Liver (tissue), 9 donors: Measurements from ENCODE around the gene ALK. TPM values are rescaled to one million over a fixed set of nuclear protein-coding genes. Genes with fewer than 3 reads are reported as not detected.

Source experiments
- DNase-seq: peaks from one replicate; pipeline ENCODE4 v3.0.0-alpha.2; 2017; ENCODE audit warnings: low spot score
- H3K27ac ChIP-seq, 2 donors: one replicate each; pipeline ENCODE4 v1.7.0; 2013; ENCODE audit warnings: inconsistent platforms in 2 of 2, low read length in 2 of 2, control low read depth in 1 of 2, low read depth in 1 of 2, mild to moderate bottlenecking in 1 of 2
- H3K27me3 ChIP-seq, 4 donors: one replicate each; pipeline versions ENCODE4 v1.6.1 to v1.7.0; 2013; ENCODE audit warnings: low read length in 3 of 4, inconsistent platforms in 1 of 4, mild to moderate bottlenecking in 1 of 4, moderate library complexity in 1 of 4; ENCODE audit not compliant: control insufficient read depth in 4 of 4, insufficient read depth in 4 of 4
- H3K36me3 ChIP-seq, 4 donors: one replicate each; pipeline versions ENCODE4 v1.6.1 to v1.7.0; 2013; ENCODE audit warnings: low read length in 3 of 4, mild to moderate bottlenecking in 3 of 4, low read depth in 1 of 4, moderate library complexity in 1 of 4; ENCODE audit not compliant: control insufficient read depth in 4 of 4, insufficient read depth in 3 of 4
- H3K4me1 ChIP-seq, 4 donors: one replicate each; pipeline versions ENCODE4 v1.6.1 to v1.7.0; 2013; ENCODE audit warnings: low read length in 3 of 4, mild to moderate bottlenecking in 3 of 4, moderate library complexity in 1 of 4; ENCODE audit not compliant: control insufficient read depth in 4 of 4, insufficient read depth in 4 of 4
- H3K4me3 ChIP-seq, 3 donors: one replicate each; pipeline versions ENCODE4 v1.6.1 to v1.7.0; 2013; ENCODE audit warnings: low read length in 3 of 3, control low read depth in 1 of 3, low read depth in 1 of 3, mild to moderate bottlenecking in 1 of 3
- H3K9ac ChIP-seq, 2 donors: one replicate each; pipeline ENCODE4 v1.7.0; 2013; ENCODE audit warnings: low read length in 2 of 2, mild to moderate bottlenecking in 2 of 2, moderate library complexity in 2 of 2, control low read depth in 1 of 2, low read depth in 1 of 2
- H3K9me3 ChIP-seq, 4 donors: one replicate each; pipeline versions ENCODE4 v1.6.1 to v1.7.0; 2013; ENCODE audit warnings: low read length in 3 of 4; ENCODE audit not compliant: control insufficient read depth in 4 of 4
- ATF3 ChIP-seq: IDR thresholded peaks from 2 replicates; pipeline ENCODE4 v1.6.1; 2016; ENCODE audit warnings: antibody characterized with exemption
- CTCF ChIP-seq: fragments of 150-350 bp; IDR thresholded peaks from 2 replicates; pipeline ENCODE4 v1.5.1; 2017; ENCODE audit warnings: improper control_type of control experiment, low read depth, low read length; ENCODE audit not compliant: missing input control
- EGR1 ChIP-seq, 2 donors: IDR thresholded peaks; 2 replicates each; pipeline ENCODE4 v1.6.1; 2016 to 2018; ENCODE audit warnings: antibody characterized with exemption in 2 of 2, low read depth in 2 of 2
- FOXA1 ChIP-seq: IDR thresholded peaks from 2 replicates; pipeline ENCODE4 v1.6.1; 2016; ENCODE audit warnings: antibody characterized with exemption
- FOXA2 ChIP-seq: IDR thresholded peaks from 2 replicates; pipeline ENCODE4 v1.6.1; 2016; ENCODE audit warnings: antibody characterized with exemption
- GABPA ChIP-seq, 2 donors: IDR thresholded peaks in 1 of 2; conservative IDR thresholded peaks in 1 of 2; 2 replicates each; pipeline ENCODE4 v1.6.1; 2016; ENCODE audit warnings: antibody characterized with exemption in 2 of 2, mild to moderate bottlenecking in 1 of 2, moderate library complexity in 1 of 2
- HNF4A ChIP-seq, 2 donors: conservative IDR thresholded peaks; 2 replicates each; pipeline ENCODE4 v1.6.1; 2016; ENCODE audit warnings: antibody characterized with exemption in 2 of 2, mild to moderate bottlenecking in 2 of 2
- HNF4G ChIP-seq: IDR thresholded peaks from 2 replicates; pipeline ENCODE4 v1.6.1; 2016; ENCODE audit warnings: antibody characterized with exemption
- JUND ChIP-seq, 2 donors: IDR thresholded peaks; 2 replicates each; pipeline ENCODE4 v1.6.1; 2016; ENCODE audit warnings: antibody characterized with exemption in 2 of 2
- MAX ChIP-seq: IDR thresholded peaks from 2 replicates; pipeline ENCODE4 v1.6.1; 2016; ENCODE audit warnings: antibody characterized with exemption
- NR2F2 ChIP-seq: IDR thresholded peaks from 2 replicates; pipeline ENCODE4 v1.6.1; 2016; ENCODE audit warnings: antibody characterized with exemption
- RAD21 ChIP-seq, 2 donors: IDR thresholded peaks; 2 replicates each; pipeline ENCODE4 v1.6.1; 2016; ENCODE audit warnings: antibody characterized with exemption in 2 of 2, mild to moderate bottlenecking in 2 of 2
- REST ChIP-seq: IDR thresholded peaks from 2 replicates; pipeline ENCODE4 v1.6.1; 2016; ENCODE audit warnings: antibody characterized with exemption, mild to moderate bottlenecking
- RXRA ChIP-seq, 2 donors: IDR thresholded peaks; 2 replicates each; pipeline ENCODE4 v1.6.1; 2017 to 2018; ENCODE audit warnings: antibody characterized with exemption in 2 of 2, mild to moderate bottlenecking in 1 of 2
- SP1 ChIP-seq: IDR thresholded peaks from 2 replicates; pipeline ENCODE4 v1.6.1; 2018; ENCODE audit warnings: antibody characterized with exemption, mild to moderate bottlenecking
- TAF1 ChIP-seq: conservative IDR thresholded peaks from 2 replicates; pipeline ENCODE4 v1.6.1; 2016; ENCODE audit warnings: antibody characterized with exemption, mild to moderate bottlenecking
- YY1 ChIP-seq: IDR thresholded peaks from 2 replicates; pipeline ENCODE4 v1.6.1; 2016; ENCODE audit warnings: antibody characterized with exemption, mild to moderate bottlenecking
- ZBTB33 ChIP-seq: IDR thresholded peaks from 2 replicates; pipeline ENCODE4 v1.6.1; 2016; ENCODE audit warnings: antibody characterized with exemption
- WGBS: extraction: QIAGEN DNeasy Blood & Tissue Kit; methylation state at CpG from one replicate; pipeline ENCODE4 v1.1.7; 2013; 5-methylcytosine and 5-hydroxymethylcytosine counted together
- polyA plus RNA-seq, 2 donors: library from polyadenylated mRNA; stranded (reverse) in 1 of 2; unstranded in 1 of 2; fragments of 200-250 nt in 1 of 2; fragments of >200 nt in 1 of 2; fragmentation: Nextera tagmentation in 1 of 2; extraction: Ambion mirVana in 1 of 2; gene quantifications; one replicate each; pipeline versions ENCODE4 v1.2.1 to v1.2.3, GENCODE V29; 2013 to 2015
- total RNA-seq, 2 donors: library from RNA; depleted of rRNA; stranded (reverse); fragments of >200 nt; gene quantifications; one replicate each; pipeline ENCODE4 v1.2.3, GENCODE V29; 2014
- donor health status: healthy.
- donor health status: healthy.
- donor health status: healthy.
- donor health status: healthy.
- donor health status: healthy.

The ALK gene
- total and polyA plus RNA-seq, 4 donors = under 0.01 TPM; not detected in 3

- Histone ChIP-seq H3K27me3 (no peaks in the 10 kb centered on the region), H3K4me3 (no peak overlapping the region), H3K4me1 (no peaks in the 10 kb centered on the region), H3K9me3 (no peaks in the 10 kb centered on the region), H3K36me3 (no peaks in the 10 kb centered on the region), H3K27ac (no peak overlapping the region), H3K9ac (no peak overlapping the region)
- whole genome bisulfite sequencing = 64% methylated on average over 3 of the region's 3 CpGs
- no peak for DNase-seq
- TF ChIP-seq FOXA2 = no peak
- TF ChIP-seq ZBTB33 = no peak
- TF ChIP-seq FOXA1 = no peak
- TF ChIP-seq RXRA (IDR thresholded peaks at IDR 0.05) = no peak
- TF ChIP-seq RAD21 (IDR thresholded peaks at IDR 0.05) = no peak
- no peak for TF ChIP-seq HNF4A (conservative IDR thresholded peaks at IDR 0.05)
- TF ChIP-seq MAX = no peak
- no peak for TF ChIP-seq YY1
- no peak for TF ChIP-seq ATF3
- TF ChIP-seq SP1 = no peak
- no peak for TF ChIP-seq CTCF
- no peak for TF ChIP-seq TAF1
- TF ChIP-seq JUND (IDR thresholded peaks at IDR 0.05) = no peak
- no peak for TF ChIP-seq EGR1 (IDR thresholded peaks at IDR 0.05; ENCODE audit: low read depth in 2 of 2)
- no peak for TF ChIP-seq GABPA (IDR thresholded peaks at IDR 0.05 in 1 of 2, conservative IDR thresholded peaks at IDR 0.05 in 1 of 2)
- TF ChIP-seq HNF4G = no peak
- TF ChIP-seq REST = no peak
- TF ChIP-seq NR2F2 = no peak
Measured at GRCh38 chr2:29655391-29656086, 265.8 kb downstream of the ALK start.
